ENCODE data around the gene SEMA3A.

DNA sequence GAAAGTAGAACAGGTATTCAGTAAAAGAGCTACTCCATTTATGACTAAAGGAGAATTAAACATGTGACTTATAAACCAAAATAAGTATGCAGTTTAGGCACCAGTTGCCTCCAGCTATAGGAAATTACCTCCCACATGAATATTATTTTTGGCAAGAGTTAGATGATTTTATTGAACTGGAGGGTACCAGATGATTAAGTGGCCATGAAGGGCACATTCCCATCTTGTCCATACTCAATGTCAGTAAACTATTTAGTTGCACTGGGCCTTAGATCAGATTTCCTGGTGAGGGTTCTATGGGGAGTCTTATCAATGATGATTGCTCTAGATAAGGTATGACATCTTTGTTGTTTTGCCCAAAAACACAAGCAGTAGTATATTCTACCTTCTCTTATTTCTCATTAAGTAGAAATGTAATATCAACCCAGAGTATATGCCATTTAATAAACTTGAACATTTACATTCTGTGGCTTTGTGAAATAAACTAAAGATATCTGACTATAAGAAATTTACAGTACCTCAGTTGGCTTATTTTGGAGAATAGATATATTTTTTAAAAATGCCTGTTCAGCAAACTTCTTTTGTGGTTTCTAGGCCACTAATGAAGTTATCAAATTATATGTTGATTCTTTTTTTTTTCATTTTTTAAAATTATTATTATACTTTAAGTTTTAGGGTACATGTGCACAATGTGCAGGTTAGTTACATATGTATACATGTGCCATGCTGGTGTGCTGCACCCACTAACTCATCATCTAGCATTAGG lies 145.3 kb downstream of the SEMA3A start:
- TF ChIP-seq, protein P1, sequence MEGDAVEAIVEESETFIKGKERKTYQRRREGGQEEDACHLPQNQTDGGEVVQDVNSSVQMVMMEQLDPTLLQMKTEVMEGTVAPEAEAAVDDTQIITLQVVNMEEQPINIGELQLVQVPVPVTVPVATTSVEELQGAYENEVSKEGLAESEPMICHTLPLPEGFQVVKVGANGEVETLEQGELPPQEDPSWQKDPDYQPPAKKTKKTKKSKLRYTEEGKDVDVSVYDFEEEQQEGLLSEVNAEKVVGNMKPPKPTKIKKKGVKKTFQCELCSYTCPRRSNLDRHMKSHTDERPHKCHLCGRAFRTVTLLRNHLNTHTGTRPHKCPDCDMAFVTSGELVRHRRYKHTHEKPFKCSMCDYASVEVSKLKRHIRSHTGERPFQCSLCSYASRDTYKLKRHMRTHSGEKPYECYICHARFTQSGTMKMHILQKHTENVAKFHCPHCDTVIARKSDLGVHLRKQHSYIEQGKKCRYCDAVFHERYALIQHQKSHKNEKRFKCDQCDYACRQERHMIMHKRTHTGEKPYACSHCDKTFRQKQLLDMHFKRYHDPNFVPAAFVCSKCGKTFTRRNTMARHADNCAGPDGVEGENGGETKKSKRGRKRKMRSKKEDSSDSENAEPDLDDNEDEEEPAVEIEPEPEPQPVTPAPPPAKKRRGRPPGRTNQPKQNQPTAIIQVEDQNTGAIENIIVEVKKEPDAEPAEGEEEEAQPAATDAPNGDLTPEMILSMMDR (IDR thresholded peaks at IDR 0.05 in 2 of 3, conservative IDR thresholded peaks at IDR 0.05 in 1 of 3; ENCODE audit: borderline replicate concordance in 1 of 3, insufficient read depth in 1 of 3, low read depth in 2 of 3, low read length in 2 of 3): no peak
- TF ChIP-seq, protein P2, sequence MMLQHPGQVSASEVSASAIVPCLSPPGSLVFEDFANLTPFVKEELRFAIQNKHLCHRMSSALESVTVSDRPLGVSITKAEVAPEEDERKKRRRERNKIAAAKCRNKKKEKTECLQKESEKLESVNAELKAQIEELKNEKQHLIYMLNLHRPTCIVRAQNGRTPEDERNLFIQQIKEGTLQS (IDR thresholded peaks at IDR 0.05): no peak
- TF ChIP-seq TCF7L2 (IDR thresholded peaks at IDR 0.05; ENCODE audit: borderline replicate concordance, extremely low read depth, insufficient read depth, insufficient read length): no peak
- no peak for TF ChIP-seq SP1 (IDR thresholded peaks at IDR 0.05; ENCODE audit: low read depth)
